MM.1S (cell line): ENCODE measurements around the gene TMEM141.

Source experiments
- DNase-seq: peaks from one replicate; pipeline ENCODE4 v3.0.0-alpha.2; 2015
- H2AFZ ChIP-seq: fragments of 300-600 bp; sonication (generic); 2 replicates; pipeline ENCODE4 v1.6.0; 2016; ENCODE audit warnings: antibody characterized with exemption, low read length
- H3F3A ChIP-seq: fragments of 300-600 bp; sonication (generic); 2 replicates; pipeline ENCODE4 v1.6.1; 2016; ENCODE audit warnings: mild to moderate bottlenecking, antibody characterized with exemption, low read length, moderate library complexity, mixed read lengths; ENCODE audit not compliant: insufficient read depth
- H3K27ac ChIP-seq: fragments of 300-600 bp; sonication (generic); 2 replicates; pipeline ENCODE4 v1.5.1; 2016; ENCODE audit warnings: mild to moderate bottlenecking, low read length
- H3K27me3 ChIP-seq: fragments of 300-600 bp; sonication (generic); replicated peaks from 2 replicates; pipeline ENCODE4 v1.6.0; 2016; ENCODE audit warnings: low read length; ENCODE audit not compliant: insufficient read depth
- H3K36me3 ChIP-seq: fragments of 300-600 bp; sonication (generic); replicated peaks from 2 replicates; pipeline ENCODE4 v1.6.1; 2016; ENCODE audit warnings: mild to moderate bottlenecking, low read length, mixed read lengths; ENCODE audit not compliant: insufficient read depth
- H3K4me1 ChIP-seq: fragments of 300-600 bp; sonication (generic); 2 replicates; pipeline ENCODE4 v1.6.1; 2016; ENCODE audit warnings: low read length, mixed read lengths
- H3K4me2 ChIP-seq: fragments of 300-600 bp; sonication (generic); 2 replicates; pipeline ENCODE4 v1.6.0; 2016; ENCODE audit warnings: low read depth, low read length
- H3K4me3 ChIP-seq: fragments of 300-600 bp; sonication (generic); 2 replicates; pipeline ENCODE4 v1.5.1; 2016; ENCODE audit warnings: low read length, mixed read lengths
- H3K79me2 ChIP-seq: fragments of 300-600 bp; sonication (generic); 2 replicates; pipeline ENCODE4 v1.6.1; 2016; ENCODE audit warnings: mixed run types, low read length, mixed read lengths
- H3K9ac ChIP-seq: fragments of 300-600 bp; sonication (generic); 2 replicates; pipeline ENCODE4 v1.6.1; 2016; ENCODE audit warnings: low read length, mixed read lengths
- H3K9me2 ChIP-seq: fragments of 300-600 bp; sonication (generic); replicated peaks from 2 replicates; pipeline ENCODE4 v1.6.1; 2016; ENCODE audit warnings: mild to moderate bottlenecking, low read length, mixed read lengths; ENCODE audit not compliant: insufficient read depth
- H3K9me3 ChIP-seq: fragments of 300-600 bp; sonication (generic); replicated peaks from 2 replicates; pipeline ENCODE4 v1.6.1; 2016; ENCODE audit warnings: mild to moderate bottlenecking, low read length, mixed read lengths; ENCODE audit not compliant: insufficient read depth
- H4K20me1 ChIP-seq: fragments of 300-600 bp; sonication (generic); 2 replicates; pipeline ENCODE4 v1.6.1; 2016; ENCODE audit warnings: mild to moderate bottlenecking, low read length, moderate library complexity, mixed read lengths; ENCODE audit not compliant: insufficient read depth
- EZH2 ChIP-seq: fragments of 300-600 bp; sonication (generic); optimal IDR thresholded peaks from 2 replicates; pipeline ENCODE3; 2017; ENCODE audit warnings: low read depth, mild to moderate bottlenecking, antibody characterized with exemption, low read length, mixed read lengths
- EZH2phosphoT487 ChIP-seq: fragments of 300-600 bp; sonication (generic); IDR thresholded peaks from 2 replicates; pipeline ENCODE4 v1.6.1; 2018; ENCODE audit warnings: antibody characterized with exemption, low read length
- TF ChIP-seq, protein P1 (sequence below): fragments of 300-600 bp; sonication (generic); IDR thresholded peaks from 2 replicates; pipeline ENCODE4 v1.5.1; 2016; ENCODE audit warnings: antibody characterized with exemption, low read length, mixed read lengths

The TMEM141 gene

DNA sequence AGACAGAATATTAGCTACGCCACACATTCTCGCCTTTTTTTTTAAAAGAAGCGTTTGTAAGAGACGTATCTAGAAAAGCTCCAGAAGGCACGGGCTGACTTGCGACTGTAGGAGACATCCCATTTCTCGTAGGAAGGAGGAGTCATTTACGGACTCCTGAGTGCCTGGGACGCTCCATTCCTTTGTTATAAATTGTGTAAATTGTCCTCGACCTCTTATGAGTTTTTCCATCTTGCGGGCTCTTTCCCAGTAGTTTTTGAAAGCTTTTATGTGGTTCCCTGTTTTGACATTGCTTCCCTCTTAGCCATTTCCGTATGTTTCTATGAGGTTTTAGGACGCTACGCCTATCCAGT is 17.6 kb downstream of the TMEM141 start:
- DNase-seq: peak; percentile 14
- Histone ChIP-seq H3K4me2 (peak overlapping the region; percentile 57), H3K79me2 (peaks cover 65% of the 10 kb centered on the region), H3F3A (peaks cover 3% of the 10 kb centered on the region; the same call in 1 of the 2 replicates), H3K9me2 (no peaks in the 10 kb centered on the region), H3K36me3 (no peaks in the 10 kb centered on the region), H3K9ac (peak overlapping the region; percentile 58; the same call in 1 of the 2 replicates), H3K9me3 (no peaks in the 10 kb centered on the region), H4K20me1 (no peaks in the 10 kb centered on the region), H3K27ac (no peak overlapping the region), H2AFZ (no peak overlapping the region), H3K27me3 (no peaks in the 10 kb centered on the region), H3K4me1 (peaks cover 21% of the 10 kb centered on the region; the same call in 1 of the 2 replicates), H3K4me3 (peak overlapping the region; percentile 90)
- TF ChIP-seq EZH2 (no peak), EZH2phosphoT487 (no peak)
- TF ChIP-seq, protein P1, sequence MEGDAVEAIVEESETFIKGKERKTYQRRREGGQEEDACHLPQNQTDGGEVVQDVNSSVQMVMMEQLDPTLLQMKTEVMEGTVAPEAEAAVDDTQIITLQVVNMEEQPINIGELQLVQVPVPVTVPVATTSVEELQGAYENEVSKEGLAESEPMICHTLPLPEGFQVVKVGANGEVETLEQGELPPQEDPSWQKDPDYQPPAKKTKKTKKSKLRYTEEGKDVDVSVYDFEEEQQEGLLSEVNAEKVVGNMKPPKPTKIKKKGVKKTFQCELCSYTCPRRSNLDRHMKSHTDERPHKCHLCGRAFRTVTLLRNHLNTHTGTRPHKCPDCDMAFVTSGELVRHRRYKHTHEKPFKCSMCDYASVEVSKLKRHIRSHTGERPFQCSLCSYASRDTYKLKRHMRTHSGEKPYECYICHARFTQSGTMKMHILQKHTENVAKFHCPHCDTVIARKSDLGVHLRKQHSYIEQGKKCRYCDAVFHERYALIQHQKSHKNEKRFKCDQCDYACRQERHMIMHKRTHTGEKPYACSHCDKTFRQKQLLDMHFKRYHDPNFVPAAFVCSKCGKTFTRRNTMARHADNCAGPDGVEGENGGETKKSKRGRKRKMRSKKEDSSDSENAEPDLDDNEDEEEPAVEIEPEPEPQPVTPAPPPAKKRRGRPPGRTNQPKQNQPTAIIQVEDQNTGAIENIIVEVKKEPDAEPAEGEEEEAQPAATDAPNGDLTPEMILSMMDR: no peak

- Histone ChIP-seq H3K4me2 (no peak overlapping the region), H3K4me1 (peaks cover 4% of the 10 kb centered on the region; the same call in 1 of the 2 replicates), H3K9ac (no peak overlapping the region), H3K27ac (no peak overlapping the region), H3K4me3 (no peak overlapping the region), H3K27me3 (no peaks in the 10 kb centered on the region), H3K9me3 (no peaks in the 10 kb centered on the region), H3K36me3 (no peaks in the 10 kb centered on the region), H3F3A (no peaks in the 10 kb centered on the region), H4K20me1 (no peaks in the 10 kb centered on the region), H2AFZ (no peak overlapping the region), H3K79me2 (peaks cover 65% of the 10 kb centered on the region), H3K9me2 (no peaks in the 10 kb centered on the region)
- no peak for DNase-seq
- no peak for TF ChIP-seq EZH2phosphoT487
- TF ChIP-seq, protein P1: no peak
- TF ChIP-seq EZH2: no peak
These were observed 23.7 kb downstream of the TMEM141 start for GRCh38 chr9:136814725-136815421.

DNA sequence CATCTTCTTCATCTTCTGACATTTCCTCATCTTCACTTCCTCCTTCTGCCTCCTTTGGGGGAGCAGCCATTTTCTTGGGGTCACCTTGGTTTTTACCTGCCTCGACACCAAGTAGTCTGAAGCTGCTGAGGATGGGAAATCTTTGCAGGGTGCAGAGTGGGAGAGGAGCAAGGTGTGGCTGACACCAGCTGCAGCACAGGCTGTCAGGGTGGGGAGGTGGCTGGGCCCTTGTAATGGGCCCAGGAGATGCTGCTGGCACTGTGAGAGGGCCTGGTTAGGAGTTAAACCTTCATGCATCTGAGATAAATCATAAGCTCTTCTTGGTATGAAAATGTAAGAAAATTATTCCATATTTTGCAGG is 24.3 kb downstream of the TMEM141 start:
- Histone ChIP-seq H3K9me3 (no peaks in the 10 kb centered on the region), H2AFZ (no peak overlapping the region), H3K4me2 (no peak overlapping the region), H3K4me1 (no peaks in the 10 kb centered on the region), H3F3A (no peaks in the 10 kb centered on the region), H3K4me3 (no peak overlapping the region), H3K27me3 (no peaks in the 10 kb centered on the region), H3K79me2 (peaks cover 60% of the 10 kb centered on the region), H3K9me2 (no peaks in the 10 kb centered on the region), H3K9ac (no peak overlapping the region), H4K20me1 (no peaks in the 10 kb centered on the region), H3K27ac (no peak overlapping the region), H3K36me3 (no peaks in the 10 kb centered on the region)
- DNase-seq: no peak
- TF ChIP-seq, protein P1: no peak
- no peak for TF ChIP-seq EZH2
- no peak for TF ChIP-seq EZH2phosphoT487
